Activated naive CD8-positive, alpha-beta T cell treated with anti-CD3 and anti-CD28 coated beads for 36 hours (primary cell): ENCODE results near the gene PXDN. TPM values are rescaled to one million over a fixed set of nuclear protein-coding genes. Genes with fewer than 3 reads are reported as not detected.
A peak's percentile ranks its signal among the peaks of the same experiment; 100 is the strongest.
"Not testable (repeated sequence)": the region's sequence is repeated elsewhere in the genome, so short reads cannot be mapped to it uniquely, and the experiment has no call there.

ENCODE experiments used
- DNase-seq: peaks from one replicate; pipeline ENCODE4 v3.0.0; 2021
- H3K27ac Mint-ChIP-seq: one replicate; pipeline ENCODE4 v1.8.0; 2022; ENCODE audit warnings: mild to moderate bottlenecking, moderate library complexity, mixed read lengths
- H3K27me3 Mint-ChIP-seq: one replicate; pipeline ENCODE4 v1.8.0; 2022; ENCODE audit warnings: mild to moderate bottlenecking, mixed read lengths
- H3K36me3 Mint-ChIP-seq: one replicate; pipeline ENCODE4 v1.8.0; 2021; ENCODE audit warnings: mild to moderate bottlenecking, mixed read lengths
- H3K4me1 Mint-ChIP-seq: one replicate; pipeline ENCODE4 v1.8.0; 2021; ENCODE audit warnings: mixed read lengths
- H3K4me3 Mint-ChIP-seq: one replicate; pipeline ENCODE4 v1.8.0; 2022; ENCODE audit warnings: mild to moderate bottlenecking, moderate library complexity, mixed read lengths
- H3K9me3 Mint-ChIP-seq: one replicate; pipeline ENCODE4 v1.8.0; 2022; ENCODE audit warnings: mixed read lengths
- total RNA-seq, 2 experiments: library from RNA; stranded (reverse); gene quantifications; one replicate each; pipeline ENCODE4 v1.2.3, GENCODE V29; 2021

Gene PXDN
- total RNA-seq, 2 experiments from 2014 or later: 1.8 to 2.1 TPM

DNA sequence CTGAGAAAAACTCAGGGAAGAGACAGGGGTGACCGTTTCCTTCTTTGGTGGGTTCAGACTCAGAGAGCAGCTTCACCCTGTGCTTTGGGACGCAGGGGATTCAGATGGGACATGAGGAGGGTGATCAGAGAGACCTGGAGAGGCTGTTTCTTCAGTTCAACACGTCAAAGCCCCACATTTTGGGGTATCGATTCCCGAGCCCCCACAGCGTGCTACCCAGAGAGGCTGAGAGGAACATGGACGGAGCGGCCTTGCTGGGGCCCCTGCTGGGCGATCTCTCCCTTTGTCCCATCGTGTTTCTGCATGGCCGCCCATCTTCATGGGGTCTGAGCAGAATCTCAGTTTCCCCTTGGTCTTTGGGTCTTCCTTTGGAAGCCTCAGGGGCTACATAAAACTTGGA lies 38.2 kb upstream of the PXDN start:
- no peak overlapping the region for H3K4me3 Mint-ChIP-seq
- H3K27me3 Mint-ChIP-seq: no peaks in the 10 kb centered on the region
- no peak overlapping the region for H3K27ac Mint-ChIP-seq
- H3K9me3 Mint-ChIP-seq: no peaks in the 10 kb centered on the region
- no peak for DNase-seq
- H3K36me3 Mint-ChIP-seq: no peaks in the 10 kb centered on the region
- peaks cover 22% of the 10 kb centered on the region for H3K4me1 Mint-ChIP-seq

DNA sequence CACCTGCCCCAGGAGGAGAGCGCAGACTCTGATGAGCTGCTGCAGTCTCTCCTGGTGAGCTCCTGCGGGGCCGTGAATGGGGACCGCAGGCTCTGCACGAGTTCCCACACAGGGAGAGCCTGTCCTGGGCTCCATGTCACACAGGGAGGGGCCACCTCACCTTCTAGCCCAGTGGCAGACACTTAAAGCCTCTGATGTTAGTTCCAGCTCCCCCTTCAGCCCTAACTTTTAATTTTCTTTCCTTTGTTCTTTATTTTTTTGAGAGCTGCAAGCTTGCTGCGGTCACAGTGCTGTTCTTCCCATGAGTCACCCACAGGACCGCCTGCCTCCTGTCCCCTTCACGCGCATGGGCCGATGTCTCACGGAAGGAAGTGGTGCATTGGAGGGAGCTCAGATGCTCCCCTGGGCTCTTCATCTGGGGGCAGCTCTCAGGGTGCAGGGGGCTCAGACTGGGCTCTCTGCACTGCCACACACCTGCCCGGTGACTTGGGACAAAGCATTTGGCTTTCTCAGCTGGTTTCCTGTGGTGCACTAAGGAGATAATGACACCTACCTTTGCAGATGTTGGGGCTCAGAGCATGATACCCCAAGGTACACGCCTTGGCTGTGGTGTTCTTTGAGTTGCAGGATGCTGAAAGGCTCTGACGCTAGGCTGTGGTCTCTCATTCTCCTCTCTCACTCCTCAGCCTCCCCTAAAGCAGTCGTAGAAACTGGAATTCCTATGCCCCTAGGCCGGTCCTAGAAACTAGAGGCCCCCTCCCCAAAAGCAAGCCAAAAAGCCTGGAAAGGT lies 37.2 kb upstream of the PXDN start:
- peak; percentile 63 for DNase-seq
- Mint-ChIP-seq H3K9me3 (no peaks in the 10 kb centered on the region), H3K4me1 (peaks cover 22% of the 10 kb centered on the region), H3K27ac (peak overlapping the region; percentile 77), H3K27me3 (no peaks in the 10 kb centered on the region), H3K4me3 (peak overlapping the region; percentile 40), H3K36me3 (no peaks in the 10 kb centered on the region)

DNA sequence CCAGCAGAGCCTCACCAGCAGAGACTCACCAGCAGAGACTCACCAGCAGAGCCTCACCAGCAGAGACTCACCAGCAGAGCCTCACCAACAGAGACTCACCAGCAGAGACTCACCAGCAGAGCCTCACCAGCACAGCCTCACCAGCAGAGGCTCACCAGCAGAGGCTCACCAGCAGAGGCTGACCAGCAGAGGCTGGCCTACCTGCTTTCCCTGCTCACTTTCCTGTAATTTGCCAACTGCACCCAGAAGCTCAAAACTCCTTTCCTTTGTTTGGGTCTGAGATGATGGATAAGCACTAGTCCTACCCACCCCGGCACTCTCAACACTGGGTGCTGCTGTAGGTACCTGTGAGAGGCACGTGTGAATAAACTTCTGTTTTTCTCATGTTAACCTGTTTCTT lies 36.4 kb upstream of the PXDN start:
- no peak for DNase-seq
- H3K27ac Mint-ChIP-seq: peak overlapping the region; percentile 77

GRCh38 chr2:1780054-1780453 lies 35.7 kb upstream of the PXDN start:
- not testable (repeated sequence) for H3K27ac Mint-ChIP-seq, H3K4me3 Mint-ChIP-seq, H3K27me3 Mint-ChIP-seq, DNase-seq, H3K9me3 Mint-ChIP-seq, H3K36me3 Mint-ChIP-seq
- peaks cover 22% of the 10 kb centered on the region for H3K4me1 Mint-ChIP-seq

More for the DNA sequence above, 36.4 kb upstream of the PXDN start:
- no peaks in the 10 kb centered on the region for H3K9me3 Mint-ChIP-seq
- H3K27me3 Mint-ChIP-seq: no peaks in the 10 kb centered on the region
- no peak overlapping the region for H3K4me3 Mint-ChIP-seq
- H3K36me3 Mint-ChIP-seq: no peaks in the 10 kb centered on the region
- peaks cover 22% of the 10 kb centered on the region for H3K4me1 Mint-ChIP-seq

- Mint-ChIP-seq H3K27me3 (no peaks in the 10 kb centered on the region), H3K4me3 (no peak overlapping the region), H3K9me3 (no peaks in the 10 kb centered on the region), H3K36me3 (no peaks in the 10 kb centered on the region), H3K27ac (no peak overlapping the region), H3K4me1 (peaks cover 18% of the 10 kb centered on the region)
- no peak for DNase-seq
These were observed 34.3 kb upstream of the PXDN start for GRCh38 chr2:1778566-1778965.

DNA sequence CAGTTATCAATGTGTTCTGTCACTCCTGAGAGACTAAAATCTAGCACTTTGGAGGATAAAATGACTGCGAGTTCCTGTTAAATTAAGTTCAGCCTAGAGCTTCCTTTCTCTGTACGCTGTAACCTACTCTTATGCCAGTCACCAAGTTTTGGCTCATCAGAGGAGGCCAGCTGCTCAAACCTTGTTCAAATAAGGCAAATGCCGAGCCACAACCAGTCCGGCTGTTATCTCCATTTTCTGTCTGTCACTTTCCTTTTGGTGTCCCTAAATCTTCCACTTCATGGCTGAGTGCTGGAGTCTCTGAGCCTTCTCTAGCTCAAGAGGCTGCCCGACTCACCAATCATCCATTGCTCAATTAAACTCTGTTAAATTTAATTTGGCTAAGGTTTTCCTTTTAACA lies 33.5 kb upstream of the PXDN start:
- no peak for DNase-seq
- H3K4me1 Mint-ChIP-seq: peaks cover 18% of the 10 kb centered on the region
- no peaks in the 10 kb centered on the region for H3K27me3 Mint-ChIP-seq
- H3K27ac Mint-ChIP-seq: no peak overlapping the region
- H3K4me3 Mint-ChIP-seq: no peak overlapping the region
- no peaks in the 10 kb centered on the region for H3K9me3 Mint-ChIP-seq
- no peaks in the 10 kb centered on the region for H3K36me3 Mint-ChIP-seq

- Mint-ChIP-seq H3K27ac (no peak overlapping the region), H3K36me3 (no peaks in the 10 kb centered on the region), H3K4me3 (no peak overlapping the region), H3K27me3 (no peaks in the 10 kb centered on the region), H3K4me1 (peaks cover 16% of the 10 kb centered on the region), H3K9me3 (no peaks in the 10 kb centered on the region)
- DNase-seq: no peak
These were observed 32.8 kb upstream of the PXDN start for GRCh38 chr2:1777156-1777555.

GRCh38 chr2:1775511-1776035 lies 31.3 kb upstream of the PXDN start:
- Mint-ChIP-seq H3K4me3 (no peak overlapping the region), H3K4me1 (peaks cover 3% of the 10 kb centered on the region), H3K36me3 (no peaks in the 10 kb centered on the region), H3K9me3 (no peaks in the 10 kb centered on the region), H3K27me3 (no peaks in the 10 kb centered on the region), H3K27ac (no peak overlapping the region)
- DNase-seq: no peak

- H3K36me3 Mint-ChIP-seq: no peaks in the 10 kb centered on the region
- DNase-seq: no peak
- H3K27me3 Mint-ChIP-seq: no peaks in the 10 kb centered on the region
- H3K9me3 Mint-ChIP-seq: no peaks in the 10 kb centered on the region
- H3K27ac Mint-ChIP-seq: no peak overlapping the region
- H3K4me3 Mint-ChIP-seq: no peak overlapping the region
- H3K4me1 Mint-ChIP-seq: peaks cover under 1% of the 10 kb centered on the region
These were observed 30.6 kb upstream of the PXDN start for GRCh38 chr2:1774929-1775328.

- Mint-ChIP-seq H3K4me1 (no peaks in the 10 kb centered on the region), H3K36me3 (no peaks in the 10 kb centered on the region), H3K27ac (no peak overlapping the region), H3K27me3 (no peaks in the 10 kb centered on the region), H3K4me3 (no peak overlapping the region), H3K9me3 (no peaks in the 10 kb centered on the region)
- DNase-seq: no peak
These were observed 29.6 kb upstream of the PXDN start for GRCh38 chr2:1773883-1774282.

- DNase-seq: no peak
- Mint-ChIP-seq H3K9me3 (no peaks in the 10 kb centered on the region), H3K36me3 (no peaks in the 10 kb centered on the region), H3K27me3 (peaks cover 5% of the 10 kb centered on the region), H3K27ac (no peak overlapping the region), H3K4me1 (no peaks in the 10 kb centered on the region), H3K4me3 (no peak overlapping the region)
These were observed 28.4 kb upstream of the PXDN start for GRCh38 chr2:1772471-1773267.

DNA sequence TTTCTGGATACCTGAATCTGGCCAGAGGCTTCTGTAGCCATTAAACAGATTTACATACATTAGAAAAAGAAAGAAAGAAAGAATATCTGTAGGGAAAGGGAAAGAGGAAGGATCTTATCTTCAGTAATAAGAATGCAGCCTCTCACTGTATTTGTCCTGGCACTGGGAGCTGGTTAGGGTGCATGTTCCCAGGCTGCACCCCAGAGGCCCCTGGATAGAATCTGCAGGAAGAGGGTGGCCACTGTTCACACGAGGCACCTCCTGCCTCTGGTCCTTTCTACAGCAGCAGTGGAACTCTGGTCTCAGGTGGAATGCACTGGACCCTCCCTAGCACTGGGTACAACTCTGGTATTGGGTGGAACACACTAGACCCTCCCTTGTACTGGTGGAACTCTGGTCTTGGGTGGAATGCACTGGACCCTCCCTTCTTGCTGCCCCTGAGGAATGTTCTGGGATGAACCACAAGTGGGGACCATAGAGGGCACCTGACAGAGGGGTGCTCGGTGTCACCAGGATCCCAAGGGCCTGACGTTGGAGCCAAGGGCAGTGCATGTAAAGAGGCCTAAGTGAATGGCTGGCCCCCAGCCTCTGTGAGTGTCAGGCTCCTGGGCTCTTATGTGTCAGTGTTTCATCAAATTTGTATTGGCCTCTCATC lies 27.4 kb upstream of the PXDN start:
- Mint-ChIP-seq H3K36me3 (no peaks in the 10 kb centered on the region), H3K4me1 (no peaks in the 10 kb centered on the region), H3K27me3 (peaks cover 6% of the 10 kb centered on the region), H3K27ac (no peak overlapping the region), H3K9me3 (no peaks in the 10 kb centered on the region), H3K4me3 (no peak overlapping the region)
- DNase-seq: no peak

DNA sequence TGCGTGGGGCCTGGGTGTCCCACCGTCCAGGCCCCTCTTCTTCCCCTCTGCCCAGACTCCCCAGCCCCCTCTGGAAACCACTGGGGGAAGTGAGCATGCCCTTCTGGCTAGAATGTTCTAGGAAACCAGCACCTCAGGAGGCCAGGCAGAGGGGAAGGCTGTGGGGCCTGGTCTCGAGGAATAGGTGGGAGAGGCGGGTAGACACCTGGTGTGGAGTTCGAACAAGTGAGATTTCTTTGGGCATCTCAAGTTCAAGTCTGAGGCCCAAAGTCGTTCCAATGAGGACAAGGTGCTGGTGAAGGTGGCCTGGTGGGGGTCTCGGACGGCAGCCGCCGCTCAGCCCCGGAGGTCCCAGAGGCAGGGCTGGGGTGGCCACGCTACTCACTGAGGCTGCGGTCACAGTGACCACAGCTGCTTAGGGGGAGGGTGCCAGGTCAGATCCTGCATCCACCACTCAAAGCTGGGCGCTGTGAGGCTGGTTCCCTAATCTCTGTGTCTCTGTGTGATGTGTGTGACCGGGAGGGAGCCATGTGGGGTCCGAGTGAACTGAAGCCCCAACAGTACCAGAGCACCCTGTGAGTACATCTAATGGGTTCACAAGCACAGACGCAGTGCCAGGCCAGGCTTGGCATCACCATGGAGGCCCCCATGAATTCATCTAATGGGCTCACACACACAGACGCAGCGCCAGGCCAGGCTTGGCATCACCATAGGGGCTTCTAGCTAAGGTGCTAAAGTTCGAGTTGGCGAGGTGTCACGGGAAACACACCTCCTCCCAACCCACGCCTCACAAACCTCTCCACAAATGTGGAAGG lies 26.5 kb upstream of the PXDN start:
- Mint-ChIP-seq H3K27ac (no peak overlapping the region), H3K36me3 (no peaks in the 10 kb centered on the region), H3K9me3 (no peaks in the 10 kb centered on the region), H3K27me3 (peaks cover 9% of the 10 kb centered on the region), H3K4me1 (no peaks in the 10 kb centered on the region), H3K4me3 (no peak overlapping the region)
- DNase-seq: no peak

- peaks cover 9% of the 10 kb centered on the region for H3K27me3 Mint-ChIP-seq
- H3K4me1 Mint-ChIP-seq: no peaks in the 10 kb centered on the region
- H3K36me3 Mint-ChIP-seq: no peaks in the 10 kb centered on the region
- H3K4me3 Mint-ChIP-seq: no peak overlapping the region
- no peak overlapping the region for H3K27ac Mint-ChIP-seq
- no peaks in the 10 kb centered on the region for H3K9me3 Mint-ChIP-seq
- DNase-seq: peak; percentile 46
These were observed 25.5 kb upstream of the PXDN start for GRCh38 chr2:1769703-1770422.
